Memory B cell (primary cell): Measurements from ENCODE around the gene HAPLN3.

Experiments used
- ATAC-seq: fragments of 150-1000 bp; cut with Tn5 transposase; 2 replicates; pipeline ENCODE4 v1.10.0; 2021; ENCODE audit warnings: low read depth, mild to moderate bottlenecking, moderate library complexity
- DNase-seq, 2 donors: peaks; one replicate each; pipeline ENCODE4 v3.0.0; 2022; ENCODE audit warnings: low spot score in 2 of 2
- H3K27ac Mint-ChIP-seq: one replicate; pipeline ENCODE4 v1.8.0; 2022; ENCODE audit warnings: mild to moderate bottlenecking, moderate library complexity, mixed read lengths
- H3K27me3 Mint-ChIP-seq: one replicate; pipeline ENCODE4 v1.8.0; 2022; ENCODE audit warnings: mixed read lengths
- H3K36me3 Mint-ChIP-seq: one replicate; pipeline ENCODE4 v1.8.0; 2022; ENCODE audit warnings: mild to moderate bottlenecking, mixed read lengths
- H3K4me1 Mint-ChIP-seq: one replicate; pipeline ENCODE4 v1.8.0; 2022; ENCODE audit warnings: mixed read lengths
- H3K4me3 Mint-ChIP-seq: one replicate; pipeline ENCODE4 v1.8.0; 2022; ENCODE audit warnings: mild to moderate bottlenecking, moderate library complexity, mixed read lengths
- H3K9me3 Mint-ChIP-seq: one replicate; pipeline ENCODE4 v1.8.0; 2022; ENCODE audit warnings: mixed read lengths

Gene HAPLN3

GRCh38 chr15:88874275-88874674 lies 21.1 kb downstream of the HAPLN3 start:
- DNase-seq = no peak
- Mint-ChIP-seq H3K36me3 (no peaks in the 10 kb centered on the region), H3K27me3 (peaks cover 11% of the 10 kb centered on the region), H3K9me3 (no peaks in the 10 kb centered on the region), H3K4me1 (no peaks in the 10 kb centered on the region), H3K4me3 (no peak overlapping the region), H3K27ac (no peak overlapping the region)
- no peak for ATAC-seq

- Mint-ChIP-seq H3K9me3 (no peaks in the 10 kb centered on the region), H3K36me3 (no peaks in the 10 kb centered on the region), H3K4me1 (no peaks in the 10 kb centered on the region), H3K27me3 (peaks cover 12% of the 10 kb centered on the region), H3K27ac (no peak overlapping the region), H3K4me3 (no peak overlapping the region)
- no peak for DNase-seq
- ATAC-seq = no peak
These were observed 21.6 kb downstream of the HAPLN3 start for GRCh38 chr15:88873786-88874185.

- ATAC-seq = no peak
- Mint-ChIP-seq H3K27me3 (peaks cover 13% of the 10 kb centered on the region), H3K4me3 (no peak overlapping the region), H3K36me3 (no peaks in the 10 kb centered on the region), H3K4me1 (no peaks in the 10 kb centered on the region), H3K9me3 (no peaks in the 10 kb centered on the region), H3K27ac (no peak overlapping the region)
- DNase-seq = no peak
These were observed 22.6 kb downstream of the HAPLN3 start for GRCh38 chr15:88872706-88873105.

- H3K36me3 Mint-ChIP-seq = no peaks in the 10 kb centered on the region
- no peak for ATAC-seq
- peaks cover 13% of the 10 kb centered on the region for H3K27me3 Mint-ChIP-seq
- no peak overlapping the region for H3K27ac Mint-ChIP-seq
- H3K9me3 Mint-ChIP-seq = no peaks in the 10 kb centered on the region
- H3K4me3 Mint-ChIP-seq = no peak overlapping the region
- no peaks in the 10 kb centered on the region for H3K4me1 Mint-ChIP-seq
- DNase-seq = no peak
These were observed 23.2 kb downstream of the HAPLN3 start for GRCh38 chr15:88872106-88872505.

- DNase-seq (no peak), ATAC-seq (no peak)
- Mint-ChIP-seq H3K36me3 (no peaks in the 10 kb centered on the region), H3K27ac (no peak overlapping the region), H3K9me3 (no peaks in the 10 kb centered on the region), H3K4me3 (no peak overlapping the region), H3K4me1 (no peaks in the 10 kb centered on the region), H3K27me3 (peaks cover 14% of the 10 kb centered on the region)
These were observed 24.0 kb downstream of the HAPLN3 start for GRCh38 chr15:88871313-88871712.

GRCh38 chr15:88866295-88866881 lies 29.0 kb downstream of the HAPLN3 start:
- Mint-ChIP-seq H3K36me3 (no peaks in the 10 kb centered on the region), H3K27ac (no peak overlapping the region), H3K4me1 (no peaks in the 10 kb centered on the region), H3K27me3 (peaks cover 9% of the 10 kb centered on the region), H3K4me3 (no peak overlapping the region), H3K9me3 (no peaks in the 10 kb centered on the region)
- no peak for ATAC-seq
- no peak for DNase-seq

- no peaks in the 10 kb centered on the region for H3K9me3 Mint-ChIP-seq
- no peak for DNase-seq
- peaks cover 11% of the 10 kb centered on the region for H3K27me3 Mint-ChIP-seq
- no peak overlapping the region for H3K4me3 Mint-ChIP-seq
- ATAC-seq = no peak
- H3K4me1 Mint-ChIP-seq = no peaks in the 10 kb centered on the region
- no peak overlapping the region for H3K27ac Mint-ChIP-seq
- no peaks in the 10 kb centered on the region for H3K36me3 Mint-ChIP-seq
These were observed 29.7 kb downstream of the HAPLN3 start for GRCh38 chr15:88865498-88866099.

- peaks cover 7% of the 10 kb centered on the region for H3K27me3 Mint-ChIP-seq
- no peaks in the 10 kb centered on the region for H3K36me3 Mint-ChIP-seq
- H3K4me1 Mint-ChIP-seq = no peaks in the 10 kb centered on the region
- no peaks in the 10 kb centered on the region for H3K9me3 Mint-ChIP-seq
- ATAC-seq = no peak
- no peak for DNase-seq
- no peak overlapping the region for H3K4me3 Mint-ChIP-seq
- no peak overlapping the region for H3K27ac Mint-ChIP-seq
These were observed 30.4 kb downstream of the HAPLN3 start for GRCh38 chr15:88864861-88865497.

GRCh38 chr15:88863412-88863811 lies 31.9 kb downstream of the HAPLN3 start:
- no peak overlapping the region for H3K27ac Mint-ChIP-seq
- H3K36me3 Mint-ChIP-seq = no peaks in the 10 kb centered on the region
- no peak for DNase-seq
- no peaks in the 10 kb centered on the region for H3K4me1 Mint-ChIP-seq
- ATAC-seq = no peak
- no peak overlapping the region for H3K4me3 Mint-ChIP-seq
- no peaks in the 10 kb centered on the region for H3K9me3 Mint-ChIP-seq
- peaks cover 9% of the 10 kb centered on the region for H3K27me3 Mint-ChIP-seq

GRCh38 chr15:88860212-88860611 lies 35.1 kb downstream of the HAPLN3 start:
- H3K27ac Mint-ChIP-seq = no peak overlapping the region
- ATAC-seq (no peak), DNase-seq (no peak)
- H3K9me3 Mint-ChIP-seq = no peaks in the 10 kb centered on the region
- H3K4me1 Mint-ChIP-seq = no peaks in the 10 kb centered on the region
- no peak overlapping the region for H3K4me3 Mint-ChIP-seq
- no peaks in the 10 kb centered on the region for H3K36me3 Mint-ChIP-seq
- H3K27me3 Mint-ChIP-seq = peaks cover 7% of the 10 kb centered on the region

GRCh38 chr15:88859550-88859949 lies 35.8 kb downstream of the HAPLN3 start:
- H3K4me3 Mint-ChIP-seq = no peak overlapping the region
- peaks cover 3% of the 10 kb centered on the region for H3K36me3 Mint-ChIP-seq
- H3K9me3 Mint-ChIP-seq = peaks cover 3% of the 10 kb centered on the region
- no peak for DNase-seq
- H3K27ac Mint-ChIP-seq = no peak overlapping the region
- H3K27me3 Mint-ChIP-seq = peaks cover 7% of the 10 kb centered on the region
- ATAC-seq = no peak
- no peaks in the 10 kb centered on the region for H3K4me1 Mint-ChIP-seq

- H3K4me3 Mint-ChIP-seq = no peak overlapping the region
- peaks cover 7% of the 10 kb centered on the region for H3K27me3 Mint-ChIP-seq
- H3K27ac Mint-ChIP-seq = no peak overlapping the region
- ATAC-seq (no peak), DNase-seq (no peak)
- no peaks in the 10 kb centered on the region for H3K4me1 Mint-ChIP-seq
- peaks cover 4% of the 10 kb centered on the region for H3K36me3 Mint-ChIP-seq
- peaks cover 4% of the 10 kb centered on the region for H3K9me3 Mint-ChIP-seq
These were observed 36.4 kb downstream of the HAPLN3 start for GRCh38 chr15:88858934-88859333.

- no peak overlapping the region for H3K4me3 Mint-ChIP-seq
- H3K27me3 Mint-ChIP-seq = peaks cover 14% of the 10 kb centered on the region
- no peak overlapping the region for H3K27ac Mint-ChIP-seq
- peaks cover 6% of the 10 kb centered on the region for H3K36me3 Mint-ChIP-seq
- H3K4me1 Mint-ChIP-seq = no peaks in the 10 kb centered on the region
- DNase-seq (no peak), ATAC-seq (no peak)
- H3K9me3 Mint-ChIP-seq = peaks cover 7% of the 10 kb centered on the region
These were observed 42.9 kb downstream of the HAPLN3 start for GRCh38 chr15:88852476-88852875.

- H3K4me1 Mint-ChIP-seq = no peaks in the 10 kb centered on the region
- no peak for DNase-seq
- no peak for ATAC-seq
- peaks cover 3% of the 10 kb centered on the region for H3K36me3 Mint-ChIP-seq
- H3K4me3 Mint-ChIP-seq = no peak overlapping the region
- H3K27ac Mint-ChIP-seq = no peak overlapping the region
- H3K9me3 Mint-ChIP-seq = peaks cover 4% of the 10 kb centered on the region
- peaks cover 14% of the 10 kb centered on the region for H3K27me3 Mint-ChIP-seq
These were observed 45.8 kb downstream of the HAPLN3 start for GRCh38 chr15:88849376-88850072.
